HL-60 (cell line): ENCODE data around the gene SETD7.

Experiments
- DNase-seq, 2 experiments: peaks; one replicate each; pipeline ENCODE4 v3.0.0-alpha.2; 2010 to 2020; ENCODE audit warnings: low read depth in 1 of 2, low spot score in 1 of 2
- H3K27ac ChIP-seq: fragments of 250-450 bp; sonication (Bioruptor Pico); replicated peaks from 2 replicates; pipeline ENCODE4 v1.5.1; 2020; ENCODE audit warnings: mild to moderate bottlenecking, moderate library complexity
- H3K27me3 ChIP-seq: fragments of 250-450 bp; sonication (Bioruptor Pico); 2 replicates; pipeline ENCODE4 v1.5.1; 2021; ENCODE audit warnings: mild to moderate bottlenecking, moderate library complexity; ENCODE audit not compliant: insufficient read depth, poor library complexity, severe bottlenecking
- H3K4me3 ChIP-seq: replicated peaks from 2 replicates; pipeline ENCODE4 v1.5.1; 2011; ENCODE audit warnings: mild to moderate bottlenecking, control low read depth, low read length; ENCODE audit not compliant: insufficient read depth
- CTCF ChIP-seq: IDR thresholded peaks from one replicate; pipeline ENCODE4 v1.5.1; 2011; ENCODE audit warnings: low read length, control low read depth, inconsistent platforms; ENCODE audit not compliant: insufficient read depth
- GABPA ChIP-seq: IDR thresholded peaks from 2 replicates; pipeline ENCODE4 v1.6.1; 2012; ENCODE audit warnings: low read depth
- POLR2AphosphoS5 ChIP-seq: IDR thresholded peaks from 2 replicates; pipeline ENCODE4 v1.6.1; 2012; ENCODE audit warnings: low read depth
- REST ChIP-seq: IDR thresholded peaks from 2 replicates; pipeline ENCODE4 v1.6.1; 2012; ENCODE audit warnings: low read depth; ENCODE audit not compliant: insufficient replicate concordance
- SPI1 ChIP-seq: IDR thresholded peaks from 2 replicates; pipeline ENCODE4 v1.6.1; 2012; ENCODE audit warnings: low read depth, mild to moderate bottlenecking, borderline replicate concordance

The SETD7 gene

GRCh38 chr4:139556724-139557555 is 921 bp upstream of the SETD7 start:
- Histone ChIP-seq H3K27ac (peak overlapping the region; percentile 73), H3K27me3 (no peaks in the 10 kb centered on the region), H3K4me3 (peak overlapping the region; percentile 78)
- peak; percentile 56 to 71 for DNase-seq
- no peak for TF ChIP-seq CTCF
- 0 out of 2 replicates have a peak, but pooled peaks have one; percentile 14 for TF ChIP-seq POLR2AphosphoS5
- TF ChIP-seq SPI1, result peak; percentile 56; the same call in 1 of the 2 replicates
- no peak for TF ChIP-seq GABPA
- TF ChIP-seq REST, result no peak

- H3K4me3 ChIP-seq, result peak overlapping the region; percentile 78
- no peaks in the 10 kb centered on the region for H3K27me3 ChIP-seq
- H3K27ac ChIP-seq, result peak overlapping the region; percentile 73
- peak in 1 of 2 experiments; percentile 33 for DNase-seq
- no peak for TF ChIP-seq POLR2AphosphoS5
- TF ChIP-seq GABPA, result no peak
These were observed 331 bp downstream of the SETD7 start for GRCh38 chr4:139555705-139556070.

- H3K27ac ChIP-seq, result peak overlapping the region; percentile 73
- DNase-seq, result peak; percentile 45 to 80
- H3K4me3 ChIP-seq, result peak overlapping the region; percentile 78
- no peaks in the 10 kb centered on the region for H3K27me3 ChIP-seq
- TF ChIP-seq SPI1 (no peak), POLR2AphosphoS5 (peak; percentile 78)
These were observed 920 bp downstream of the SETD7 start for GRCh38 chr4:139554893-139555704.

GRCh38 chr4:139554642-139554892 is 1.5 kb downstream of the SETD7 start:
- no peak for TF ChIP-seq GABPA
- TF ChIP-seq REST, result no peak
- no peak for TF ChIP-seq CTCF
- TF ChIP-seq SPI1, result no peak
- TF ChIP-seq POLR2AphosphoS5, result no peak
- Histone ChIP-seq H3K4me3 (peak overlapping the region; percentile 78), H3K27me3 (no peaks in the 10 kb centered on the region), H3K27ac (no peak overlapping the region)
- DNase-seq, result no peak
